SKM-1 treated with dmso at 0.1 percent for 144 hours (cell line): ENCODE measurements around the gene KIF20B.
"Not testable (repeated sequence)": the region's sequence is repeated elsewhere in the genome, so short reads cannot be mapped to it uniquely, and the experiment has no call there.

Experiments
- DNase-seq: peaks from one replicate; lab custom pipeline; 2025; ENCODE audit not compliant: unreplicated experiment; lab: John Stamatoyannopoulos, UW

KIF20B gene

DNA sequence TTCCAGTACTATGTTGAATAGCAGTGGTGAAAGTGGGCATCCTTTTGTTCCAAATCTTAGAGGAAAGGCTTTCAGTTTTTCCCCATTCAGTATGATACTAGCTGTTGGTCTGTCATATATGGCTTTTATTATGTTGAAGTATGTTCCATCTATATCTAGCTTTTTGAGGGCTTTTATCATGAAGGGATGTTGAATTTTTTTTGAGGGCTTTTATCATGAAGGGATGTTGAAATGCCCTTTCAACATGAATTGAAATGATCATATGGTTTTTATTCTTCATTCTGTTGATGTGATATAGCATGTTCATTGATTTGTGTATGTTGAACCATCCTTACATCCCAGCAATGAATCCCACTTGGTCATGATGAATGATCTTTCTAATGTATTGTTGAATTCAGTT is 75.3 kb downstream of the KIF20B start:
- DNase-seq: no peak

DNA sequence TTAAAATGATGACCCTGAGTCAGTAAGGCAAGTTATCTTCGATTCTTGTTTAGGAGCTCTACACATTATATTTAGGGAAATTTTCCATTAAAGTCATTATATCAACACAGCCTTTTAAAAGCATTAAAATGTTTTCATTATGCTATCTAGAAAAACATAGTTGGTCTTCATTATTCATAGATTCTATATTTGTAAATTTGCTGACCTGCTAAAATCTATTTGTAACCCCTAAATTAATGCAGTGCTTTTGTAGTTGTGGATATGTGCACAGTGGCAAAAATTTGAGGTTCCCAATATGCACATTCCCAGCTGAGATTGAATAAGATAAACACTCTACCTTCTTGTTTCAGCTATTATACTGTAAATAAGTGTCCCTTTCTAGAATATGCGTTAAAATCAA is 81.1 kb downstream of the KIF20B start:
- no peak for DNase-seq

DNA sequence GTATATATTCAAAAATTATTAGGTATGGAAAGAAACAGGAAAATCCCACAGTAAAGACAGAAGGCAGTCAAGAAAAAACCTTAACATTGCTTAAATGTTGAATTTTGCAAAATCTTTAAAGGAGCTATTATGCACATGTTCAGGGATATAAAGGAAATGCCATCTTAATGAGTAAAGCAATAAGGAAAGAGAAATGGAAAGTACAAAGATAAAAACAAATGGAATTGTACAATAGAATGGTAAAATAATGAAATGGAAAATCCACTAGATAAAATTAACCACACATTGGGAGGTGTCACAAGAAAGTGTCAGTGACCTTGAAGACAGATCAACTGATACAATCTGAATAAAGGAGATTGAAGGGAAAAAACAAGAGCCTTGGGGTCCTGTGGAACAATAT is 82.0 kb downstream of the KIF20B start:
- DNase-seq: no peak

DNA sequence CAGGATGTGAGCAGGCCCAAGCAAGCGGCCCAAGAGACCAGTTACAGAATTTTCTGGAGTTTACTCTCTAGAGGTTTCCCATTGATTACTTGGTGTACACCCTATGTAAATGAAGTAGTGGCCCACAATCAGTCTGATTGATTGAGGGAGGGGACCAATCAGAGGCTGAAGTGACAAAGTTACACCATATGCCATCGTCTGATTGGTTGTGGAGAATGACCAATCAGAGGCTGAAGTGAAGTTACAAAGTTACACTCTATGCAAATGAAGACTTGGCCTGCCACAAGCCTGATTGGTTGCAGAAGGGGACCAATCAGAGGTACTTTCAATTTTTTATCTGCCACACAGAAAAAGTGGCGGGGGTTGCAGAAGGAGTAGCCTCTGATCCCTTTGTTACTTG is 83.7 kb downstream of the KIF20B start:
- no peak for DNase-seq

DNA sequence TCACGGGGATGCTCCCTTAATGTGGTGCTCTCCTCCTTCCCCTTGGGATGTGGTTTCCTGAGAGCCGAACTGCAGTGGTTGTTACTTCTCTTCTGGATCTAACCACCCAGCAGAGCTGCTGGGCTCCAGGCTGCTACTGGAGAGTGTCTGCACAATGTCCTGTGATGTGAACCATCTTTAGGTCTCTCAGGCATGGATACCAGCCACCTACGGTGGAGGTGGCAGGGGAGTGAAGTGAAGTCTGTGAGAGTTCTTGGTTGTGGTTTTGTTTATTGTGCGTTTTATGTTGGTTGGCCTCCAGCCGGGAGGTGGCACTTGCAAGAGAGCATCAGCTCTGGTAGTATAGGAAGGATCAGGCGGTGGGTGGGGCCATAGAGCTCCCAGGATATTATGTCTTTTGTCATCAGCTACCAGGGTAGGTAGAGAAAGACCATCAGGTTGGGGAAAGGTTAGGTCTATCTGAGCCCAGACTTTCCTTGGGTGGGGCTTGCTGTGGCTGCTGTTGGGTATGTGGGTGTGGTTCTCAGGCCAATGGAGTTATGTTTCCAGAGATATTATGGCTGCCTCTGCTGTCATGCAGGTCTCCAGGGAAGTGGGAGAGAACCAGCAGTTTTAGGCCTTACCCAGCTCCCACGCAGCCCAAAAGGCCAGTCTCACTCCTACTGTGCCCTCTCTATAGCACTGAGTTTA is 87.9 kb downstream of the KIF20B start:
- DNase-seq: no peak

DNA sequence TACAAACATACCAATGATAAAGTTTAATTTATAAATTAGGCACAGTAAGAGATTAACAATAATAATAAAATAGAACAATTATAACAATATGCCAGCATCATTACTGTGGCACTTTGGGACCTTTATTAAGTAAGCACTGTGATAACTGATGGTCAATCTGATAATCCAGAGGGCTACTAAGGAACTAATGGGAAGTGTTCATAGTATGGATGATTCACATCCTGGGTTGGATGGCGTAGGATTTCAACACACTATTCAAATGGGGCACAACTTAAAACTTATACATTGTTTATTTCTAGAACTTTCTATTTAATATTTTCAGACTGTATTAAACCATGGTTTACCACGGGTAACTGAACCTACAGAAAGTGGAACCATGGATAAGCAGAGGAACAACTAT is 90.8 kb downstream of the KIF20B start:
- DNase-seq: no peak

DNA sequence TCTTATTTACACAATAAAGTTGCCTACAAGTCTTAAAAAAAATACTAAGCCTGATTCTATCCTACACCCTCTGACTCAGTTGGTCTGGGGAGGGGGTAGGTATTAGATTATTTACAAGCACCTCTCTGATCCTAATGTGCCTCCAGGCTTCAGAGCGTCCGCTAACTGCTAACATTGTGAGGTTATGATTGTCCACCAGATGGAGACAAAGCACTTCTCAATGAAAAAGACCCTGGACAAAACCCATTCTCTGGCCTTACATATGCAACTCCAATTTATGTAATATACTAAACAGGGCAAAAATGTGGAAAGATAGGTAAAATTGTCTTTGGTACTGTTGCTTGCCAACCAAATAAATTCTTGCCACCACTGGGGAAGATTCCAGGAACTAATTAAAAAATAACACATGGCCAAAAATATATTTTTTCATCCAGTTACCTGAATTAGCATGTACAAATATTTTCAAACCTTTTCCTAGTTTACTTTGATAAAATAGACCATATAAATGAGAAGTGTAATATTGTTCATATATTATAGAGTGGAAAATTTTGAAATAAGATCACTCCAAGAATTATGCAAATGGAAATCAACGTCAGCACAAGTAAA is 92.4 kb downstream of the KIF20B start:
- peak; percentile 55 for DNase-seq

DNA sequence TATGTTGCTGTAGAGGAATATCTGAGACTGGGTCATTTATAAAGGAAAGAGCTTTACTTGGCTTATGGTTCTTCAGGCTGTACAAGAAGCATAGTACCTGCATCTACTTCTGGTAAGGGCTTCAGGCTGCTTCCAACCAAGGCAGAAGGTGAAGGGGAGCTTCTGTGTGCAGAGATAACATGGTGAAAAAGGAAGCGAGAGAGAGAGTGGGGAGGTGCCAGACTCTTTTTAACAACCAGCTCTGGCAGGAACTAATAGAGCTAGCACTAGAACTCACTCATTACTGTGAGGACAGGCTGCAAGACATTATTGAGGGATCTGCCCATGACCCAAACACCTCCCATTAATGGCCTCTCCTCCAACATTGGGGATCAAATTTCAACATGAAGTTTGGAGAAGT is 94.5 kb downstream of the KIF20B start:
- no peak for DNase-seq

DNA sequence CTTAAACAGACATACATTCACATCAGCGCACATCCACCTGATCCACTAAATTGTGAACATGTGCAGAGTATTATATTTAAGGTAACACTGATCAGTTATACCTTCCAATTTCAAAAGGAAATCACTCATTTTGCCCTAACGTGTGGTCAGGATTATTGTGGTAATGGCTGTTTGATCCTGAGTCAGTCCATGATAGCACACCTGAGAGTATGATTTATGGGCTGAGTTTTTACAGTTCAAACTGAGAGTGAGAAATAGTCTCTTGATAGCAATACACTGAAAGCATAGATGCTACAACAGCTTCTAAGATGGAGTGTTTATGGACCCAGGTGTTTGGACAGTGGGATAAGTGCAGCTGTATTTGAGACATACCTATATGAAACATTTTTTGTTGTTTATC is 96.7 kb downstream of the KIF20B start:
- DNase-seq: no peak

DNA sequence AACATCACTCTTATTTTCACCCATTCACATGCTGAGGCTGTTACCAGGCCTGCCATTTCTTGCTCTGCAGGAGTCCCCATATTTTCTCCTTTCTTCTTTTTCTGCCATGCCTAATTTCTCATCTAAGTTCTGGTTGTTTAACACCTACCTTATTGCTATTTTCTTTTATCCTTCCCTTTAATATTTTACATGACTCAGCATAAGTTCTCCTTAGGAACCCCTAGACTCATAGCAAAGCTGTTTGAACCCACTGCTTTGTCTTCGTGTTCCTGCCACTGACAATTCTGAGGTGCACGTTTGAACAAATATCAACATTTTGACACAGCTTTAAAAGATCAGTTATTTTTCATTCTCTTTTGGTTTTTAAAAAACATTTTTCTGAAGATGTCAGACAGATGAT is 98.2 kb downstream of the KIF20B start:
- DNase-seq: no peak

DNA sequence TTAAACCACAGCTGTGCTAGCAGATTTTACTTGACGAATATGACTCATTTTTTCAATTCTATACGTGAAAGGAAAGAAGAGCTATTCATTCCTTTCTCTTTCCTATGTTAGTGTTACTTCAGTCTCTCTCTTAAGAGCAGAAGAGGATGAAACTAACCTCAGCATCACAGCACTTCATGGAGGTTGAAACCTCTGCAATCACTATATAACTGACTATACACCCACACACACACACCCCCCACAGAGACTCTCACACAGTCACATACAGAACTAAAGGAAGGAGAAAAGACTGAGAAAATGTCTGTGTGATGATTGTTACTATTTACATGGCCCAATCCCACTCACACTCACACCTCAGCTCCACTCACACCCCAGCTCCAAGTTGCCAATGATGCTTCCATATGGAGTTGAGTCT is 104.2 kb downstream of the KIF20B start:
- DNase-seq: no peak

DNA sequence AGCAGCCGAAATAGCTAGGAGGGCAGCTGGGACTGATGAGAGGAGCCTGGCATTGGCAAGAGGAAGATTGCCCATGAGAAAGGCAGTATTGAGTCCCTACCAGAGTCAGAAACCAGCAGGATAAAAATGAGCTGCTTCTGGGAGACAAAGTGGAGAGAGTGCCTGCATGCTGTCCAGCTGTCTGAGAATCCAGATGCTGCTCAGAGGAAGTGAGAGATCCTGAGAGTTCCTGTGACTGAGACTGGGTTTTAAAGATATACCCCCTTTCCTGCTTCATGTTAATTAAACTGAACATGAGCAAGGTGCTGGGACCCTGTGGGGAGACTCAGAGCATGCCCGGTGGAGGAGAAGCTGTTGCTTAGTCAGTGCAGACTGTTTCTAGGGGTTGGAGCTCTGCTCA is 107.5 kb downstream of the KIF20B start:
- DNase-seq: no peak

DNA sequence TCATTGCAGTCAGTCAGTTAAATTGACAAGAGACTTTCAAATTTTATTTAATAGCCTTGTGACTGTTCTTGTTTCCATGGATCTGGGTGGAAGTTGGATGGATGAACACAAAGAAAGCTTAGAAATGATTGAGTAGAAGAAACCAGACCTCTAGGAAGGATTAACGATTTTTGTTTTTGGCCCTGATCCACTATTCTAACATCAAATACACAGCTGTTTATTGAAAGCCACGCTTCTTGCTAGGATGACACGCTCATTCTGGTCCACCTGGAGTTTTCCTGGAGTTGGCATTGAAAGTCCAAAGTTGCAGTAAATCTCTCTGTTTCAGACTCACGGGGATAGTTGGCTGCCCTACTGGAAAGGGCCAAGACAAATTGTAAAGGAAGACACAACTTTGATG is 108.4 kb downstream of the KIF20B start:
- DNase-seq: no peak

DNA sequence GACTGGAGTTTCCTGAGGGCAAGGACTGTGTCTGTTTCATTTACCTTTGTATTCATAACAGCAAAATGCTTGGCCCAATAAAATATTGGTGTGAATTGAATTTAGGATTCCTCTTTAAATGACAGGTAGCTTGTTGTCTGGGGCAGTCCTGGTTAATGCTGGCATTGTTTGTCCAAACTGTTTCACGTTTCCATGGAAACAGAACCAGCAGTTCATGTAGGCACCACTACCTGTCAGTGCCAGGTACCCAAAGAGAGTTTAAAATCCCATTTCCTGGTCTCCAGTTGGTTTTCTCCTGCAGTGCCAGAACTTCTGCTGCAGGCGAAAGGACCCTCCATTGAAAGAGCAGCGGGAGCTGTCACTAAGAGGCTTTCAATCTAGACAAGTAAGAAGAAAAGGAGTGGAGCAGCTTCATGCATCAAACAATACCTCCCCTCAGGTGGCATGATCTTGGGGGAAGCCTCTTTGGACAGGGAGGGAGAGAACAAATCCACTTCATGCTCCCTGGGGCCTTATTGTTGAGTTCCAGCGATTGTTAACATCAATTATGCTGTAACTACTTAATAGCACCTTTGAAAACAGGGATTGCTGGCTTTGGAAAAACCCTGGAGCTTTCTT is 109.6 kb downstream of the KIF20B start:
- no peak for DNase-seq

DNA sequence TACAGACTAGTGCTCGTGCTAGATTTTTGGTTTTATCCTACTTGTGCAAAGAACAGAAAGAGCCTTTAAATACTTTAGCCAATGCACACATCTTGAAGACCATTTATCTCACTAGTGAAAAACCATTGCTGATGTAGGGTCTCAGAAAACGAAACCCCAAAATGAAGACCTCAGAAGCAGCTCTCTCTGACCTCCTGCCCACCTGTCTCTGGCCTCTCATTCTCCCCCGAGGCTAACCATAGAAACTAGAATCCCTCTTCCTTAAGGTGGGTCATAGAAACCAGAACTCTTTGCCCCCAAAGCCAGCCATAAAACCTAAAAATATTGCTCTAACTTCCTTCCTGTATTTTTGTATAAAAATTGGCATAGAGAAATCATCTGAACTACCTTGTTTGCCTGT is 112.2 kb downstream of the KIF20B start:
- DNase-seq: no peak

DNA sequence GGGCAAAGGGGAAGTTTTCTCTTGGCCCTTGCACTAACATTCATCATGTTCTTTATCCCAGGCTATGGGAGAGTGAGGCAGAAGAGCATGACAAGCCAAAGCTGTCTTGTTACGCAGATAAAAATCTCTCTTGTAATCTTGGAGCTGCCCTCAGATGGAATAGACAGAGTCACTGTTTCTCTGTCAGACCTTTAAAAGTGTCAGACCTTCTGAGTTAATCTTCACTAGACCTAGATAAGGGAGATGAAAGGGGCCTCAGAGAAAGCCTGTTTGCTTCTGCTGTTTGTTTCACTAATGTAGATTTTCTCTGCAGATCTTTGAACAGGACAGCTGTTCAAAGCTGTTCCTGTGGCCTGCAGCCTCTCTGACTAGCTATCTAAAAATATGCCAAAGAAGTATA is 112.9 kb downstream of the KIF20B start:
- DNase-seq: no peak

DNA sequence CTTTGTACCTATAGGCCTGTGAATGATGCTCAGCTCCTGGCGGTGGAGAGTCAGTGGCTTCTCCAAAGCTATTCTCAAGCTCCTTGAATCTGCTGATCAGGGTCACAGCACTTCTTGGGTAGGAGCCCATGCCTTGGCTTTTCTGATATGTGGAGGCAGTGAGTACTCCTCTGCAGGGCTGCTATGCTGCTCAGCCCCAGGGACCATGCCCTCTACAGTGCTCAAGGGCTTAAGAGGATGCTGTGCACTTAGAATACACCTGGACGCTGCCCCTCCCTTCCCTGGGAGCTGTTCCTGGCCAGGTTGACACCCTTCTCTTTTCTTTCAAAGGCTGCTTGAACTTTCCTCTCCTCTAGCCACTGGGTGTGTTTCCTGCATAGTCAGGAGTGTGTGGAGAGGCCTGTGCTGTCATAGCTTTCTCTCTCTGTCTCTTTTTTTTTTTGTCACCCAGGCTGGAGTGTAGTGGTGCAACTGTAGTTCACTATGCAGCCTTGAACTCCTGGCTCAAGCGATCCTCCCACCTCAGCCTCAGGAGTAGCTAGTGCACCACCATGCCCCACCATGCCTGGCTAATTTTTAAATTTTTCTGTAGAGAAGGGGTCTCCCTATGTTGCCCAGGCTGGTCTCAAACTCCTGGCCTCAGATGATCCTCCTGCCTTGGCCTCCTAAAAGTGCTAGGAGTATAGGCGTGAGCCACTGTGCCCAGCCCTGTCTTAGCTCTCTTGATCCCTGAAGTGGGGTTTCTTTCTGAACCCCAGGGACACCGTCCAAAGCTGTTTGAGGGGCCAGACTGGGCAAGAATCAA is 113.9 kb downstream of the KIF20B start:
- DNase-seq: no peak

DNA sequence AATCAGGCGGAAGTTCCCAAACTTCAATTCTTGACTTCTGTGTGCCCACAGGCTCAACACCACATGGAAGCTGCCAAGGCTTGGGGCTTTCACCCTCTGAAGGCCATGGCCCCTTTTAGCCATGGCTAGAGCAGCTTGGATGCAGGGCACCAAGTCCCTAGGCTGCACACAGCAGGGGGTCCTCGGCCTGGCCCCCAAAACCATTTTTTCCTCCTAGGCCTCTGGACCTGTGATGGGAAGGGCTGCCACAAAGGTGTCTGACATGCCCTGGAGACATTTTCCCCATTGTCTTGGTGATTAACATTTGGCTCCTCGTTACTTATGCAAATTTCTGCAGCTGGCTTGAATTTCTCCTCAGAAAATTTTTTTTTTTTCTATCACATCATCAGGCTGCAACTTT is 117.6 kb downstream of the KIF20B start:
- not testable (repeated sequence) for DNase-seq
